ENCODE measurements around the gene AIFM2. TPM values are rescaled to one million over a fixed set of nuclear protein-coding genes. Genes with fewer than 3 reads are reported as not detected.

Gene AIFM2
- polyA plus RNA-seq, 1 of the 3 experiments (the other 2 are of a cell fraction) = 9.5 TPM

- no peaks in the 10 kb centered on the region for H3K9me3 ChIP-seq
- H3K79me2 ChIP-seq (ENCODE audit: insufficient read depth) = no peaks in the 10 kb centered on the region
- no peak overlapping the region for H3K27ac ChIP-seq (ENCODE audit: low read depth in 2 of 2, low read length in 1 of 2)
- H3K4me3 ChIP-seq (ENCODE audit: low read depth in 2 of 2, low read length in 1 of 2) = no peak overlapping the region
- H3K4me1 ChIP-seq (ENCODE audit: control insufficient read depth in 1 of 2, insufficient read depth in 2 of 2, low read depth in 1 of 2, low read length in 1 of 2) = peaks cover 0 to 3% of the 10 kb centered on the region in 2 experiments; a peak in 1 of 4 replicates
- no peak overlapping the region for H2AFZ ChIP-seq (ENCODE audit: low read depth)
- no peaks in the 10 kb centered on the region for H3K9me2 ChIP-seq
- TF ChIP-seq FOXJ3 (CRISPR knock-in tag; IDR thresholded peaks at IDR 0.05) = no peak
- TF ChIP-seq CTCF (IDR thresholded peaks at IDR 0.05) = no peak
- TF ChIP-seq PBX3 (IDR thresholded peaks at IDR 0.05) = no peak
- no peak for TF ChIP-seq ZBTB33 (IDR thresholded peaks at IDR 0.05; ENCODE audit: borderline replicate concordance, low read depth)
- TF ChIP-seq NRF1 (IDR thresholded peaks at IDR 0.05; ENCODE audit: low read depth, low read length) = no peak
- no peak for TF ChIP-seq GABPA (IDR thresholded peaks at IDR 0.05; ENCODE audit: low read depth)
- no peak for TF ChIP-seq TEAD4 (IDR thresholded peaks at IDR 0.05; ENCODE audit: borderline replicate concordance, insufficient read depth)
- TF ChIP-seq FOXM1 (IDR thresholded peaks at IDR 0.05; ENCODE audit: low read depth) = no peak
- no peak for TF ChIP-seq YY1 (IDR thresholded peaks at IDR 0.05; ENCODE audit: low read depth)
- no peak for TF ChIP-seq TCF12 (IDR thresholded peaks at IDR 0.05)
- no peak for TF ChIP-seq TAF1 (IDR thresholded peaks at IDR 0.05; ENCODE audit: borderline replicate concordance, low read depth, low read length)
- no peak for TF ChIP-seq JUND (IDR thresholded peaks at IDR 0.05)
- TF ChIP-seq RFX5 (IDR thresholded peaks at IDR 0.05; ENCODE audit: low read length) = no peak
- no peak for TF ChIP-seq RAD21 (IDR thresholded peaks at IDR 0.05; ENCODE audit: low read length)
- DNase-seq = no peak
- no peak overlapping the region for H3K9ac ChIP-seq
- H3K4me2 ChIP-seq = no peak overlapping the region
- CTCF ChIA-PET = interaction anchor here (0.8 to 9.2 kb wide), 13 partner anchors 11 to 250 kb away, joined by 3 to 184 read pairs (median 4); partner anchors contain the start of gene TYSND1
- peaks cover 6 to 28% of the 10 kb centered on the region in 2 experiments for H3K36me3 ChIP-seq (replicated peaks in 1 of 2; ENCODE audit: control insufficient read depth in 1 of 2, insufficient read depth in 2 of 2, low read length in 1 of 2)
- no peaks in the 10 kb centered on the region for H3F3A ChIP-seq (replicated peaks; ENCODE audit: insufficient read depth)
- H3K27me3 ChIP-seq (ENCODE audit: insufficient read depth) = no peaks in the 10 kb centered on the region
- WGBS (ENCODE audit: low lambda C conversion rate) = 90% methylated on average over 6 of the region's 10 CpGs
- H4K20me1 ChIP-seq (ENCODE audit: insufficient read depth) = no peaks in the 10 kb centered on the region
- POLR2A ChIA-PET = interaction anchor here (1.3 kb wide), 1 partner anchor 53 kb away, joined by 4 read pairs; the partner anchor contains the start of gene SAR1A
Measured at GRCh38 chr10:70117646-70118045, 15.0 kb downstream of the AIFM2 start.
